OCI-LY7 (cell line): ENCODE results near the gene PRKAA1.

ENCODE experiments used
- EZH2phosphoT487 ChIP-seq: fragments of 200-600 bp; sonication (generic); IDR thresholded peaks from 2 replicates; pipeline ENCODE4 v1.6.1; 2018; ENCODE audit warnings: low read depth, borderline replicate concordance, mild to moderate bottlenecking, mixed run types, antibody characterized with exemption, low read length, moderate library complexity, mixed read lengths
- TF ChIP-seq, protein P1 (sequence below): fragments of 200-600 bp; sonication (generic); conservative IDR thresholded peaks from 2 replicates; pipeline ENCODE4 v1.5.1; 2014; ENCODE audit warnings: mild to moderate bottlenecking, antibody characterized with exemption, low read length, moderate library complexity, mixed read lengths

DNA sequence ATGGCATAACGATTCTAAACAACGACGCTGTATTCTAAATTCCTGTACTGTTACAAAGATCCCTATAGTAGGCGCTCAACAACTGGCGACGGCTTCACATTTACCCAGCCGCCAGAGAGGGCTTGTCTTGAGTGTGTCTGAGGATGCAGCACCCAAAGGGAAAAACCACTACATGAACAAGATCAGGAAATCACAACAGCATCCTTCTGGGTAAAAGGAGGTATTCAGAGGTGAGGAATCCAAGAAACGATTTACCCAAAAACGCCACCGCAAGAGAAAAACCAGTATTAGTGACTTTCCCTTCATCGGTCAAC lies 43.1 kb downstream of the PRKAA1 start:
- TF ChIP-seq, protein P1, sequence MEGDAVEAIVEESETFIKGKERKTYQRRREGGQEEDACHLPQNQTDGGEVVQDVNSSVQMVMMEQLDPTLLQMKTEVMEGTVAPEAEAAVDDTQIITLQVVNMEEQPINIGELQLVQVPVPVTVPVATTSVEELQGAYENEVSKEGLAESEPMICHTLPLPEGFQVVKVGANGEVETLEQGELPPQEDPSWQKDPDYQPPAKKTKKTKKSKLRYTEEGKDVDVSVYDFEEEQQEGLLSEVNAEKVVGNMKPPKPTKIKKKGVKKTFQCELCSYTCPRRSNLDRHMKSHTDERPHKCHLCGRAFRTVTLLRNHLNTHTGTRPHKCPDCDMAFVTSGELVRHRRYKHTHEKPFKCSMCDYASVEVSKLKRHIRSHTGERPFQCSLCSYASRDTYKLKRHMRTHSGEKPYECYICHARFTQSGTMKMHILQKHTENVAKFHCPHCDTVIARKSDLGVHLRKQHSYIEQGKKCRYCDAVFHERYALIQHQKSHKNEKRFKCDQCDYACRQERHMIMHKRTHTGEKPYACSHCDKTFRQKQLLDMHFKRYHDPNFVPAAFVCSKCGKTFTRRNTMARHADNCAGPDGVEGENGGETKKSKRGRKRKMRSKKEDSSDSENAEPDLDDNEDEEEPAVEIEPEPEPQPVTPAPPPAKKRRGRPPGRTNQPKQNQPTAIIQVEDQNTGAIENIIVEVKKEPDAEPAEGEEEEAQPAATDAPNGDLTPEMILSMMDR, result peak; percentile 89
- TF ChIP-seq EZH2phosphoT487, result no peak
